ENCODE results near the gene OTOA.

DNA sequence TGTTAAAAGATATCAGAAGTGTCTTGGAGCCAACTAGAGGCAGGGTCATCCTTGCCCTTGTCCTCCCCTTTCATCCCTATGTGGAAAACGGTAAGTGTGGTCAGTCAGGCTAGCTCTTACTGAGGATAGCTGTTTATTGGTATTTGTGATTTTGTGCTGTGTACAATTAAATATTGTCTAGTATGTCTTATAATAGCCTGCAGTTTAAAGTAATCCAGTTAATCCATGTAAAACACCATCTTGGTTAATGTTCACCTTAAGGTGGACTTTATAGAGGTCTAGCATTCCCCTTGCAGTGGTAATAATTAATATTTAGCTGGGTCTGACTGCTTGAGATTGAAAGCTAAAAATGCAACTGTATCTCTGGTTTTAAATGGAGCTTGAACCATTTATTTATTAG is 38.7 kb upstream of the OTOA start:
- TF ChIP-seq, protein P1, sequence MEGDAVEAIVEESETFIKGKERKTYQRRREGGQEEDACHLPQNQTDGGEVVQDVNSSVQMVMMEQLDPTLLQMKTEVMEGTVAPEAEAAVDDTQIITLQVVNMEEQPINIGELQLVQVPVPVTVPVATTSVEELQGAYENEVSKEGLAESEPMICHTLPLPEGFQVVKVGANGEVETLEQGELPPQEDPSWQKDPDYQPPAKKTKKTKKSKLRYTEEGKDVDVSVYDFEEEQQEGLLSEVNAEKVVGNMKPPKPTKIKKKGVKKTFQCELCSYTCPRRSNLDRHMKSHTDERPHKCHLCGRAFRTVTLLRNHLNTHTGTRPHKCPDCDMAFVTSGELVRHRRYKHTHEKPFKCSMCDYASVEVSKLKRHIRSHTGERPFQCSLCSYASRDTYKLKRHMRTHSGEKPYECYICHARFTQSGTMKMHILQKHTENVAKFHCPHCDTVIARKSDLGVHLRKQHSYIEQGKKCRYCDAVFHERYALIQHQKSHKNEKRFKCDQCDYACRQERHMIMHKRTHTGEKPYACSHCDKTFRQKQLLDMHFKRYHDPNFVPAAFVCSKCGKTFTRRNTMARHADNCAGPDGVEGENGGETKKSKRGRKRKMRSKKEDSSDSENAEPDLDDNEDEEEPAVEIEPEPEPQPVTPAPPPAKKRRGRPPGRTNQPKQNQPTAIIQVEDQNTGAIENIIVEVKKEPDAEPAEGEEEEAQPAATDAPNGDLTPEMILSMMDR (IDR thresholded peaks at IDR 0.05), result no peak
- TF ChIP-seq ZFX (IDR thresholded peaks at IDR 0.05; ENCODE audit: borderline replicate concordance), result no peak
